ENCODE results near the gene CCSER1. TPM values are rescaled to one million over a fixed set of nuclear protein-coding genes. Genes with fewer than 3 reads are reported as not detected.

The CCSER1 gene
- total RNA-seq, 1 experiment from 2014 or later = 1.5 TPM

DNA sequence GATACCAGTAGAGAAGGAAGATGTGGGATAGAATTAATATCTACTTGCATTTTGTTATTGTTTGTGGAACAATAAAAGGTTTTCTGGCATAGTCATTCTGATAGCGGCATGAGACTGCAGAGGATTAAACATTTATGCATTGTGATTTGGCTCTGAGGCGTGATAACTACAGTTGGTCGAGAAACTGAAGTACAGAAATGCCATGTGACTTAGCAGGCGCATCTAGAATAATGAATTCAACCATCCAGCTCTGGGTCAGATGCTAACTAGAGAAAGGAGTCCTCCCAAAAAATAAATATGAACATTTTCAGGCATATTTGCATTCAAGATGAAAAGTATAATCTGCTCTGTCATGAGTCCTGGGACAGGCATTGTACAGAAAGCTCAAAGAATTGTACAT, 62.8 kb downstream of the CCSER1 start:
- DNase-seq (ENCODE audit: low spot score) = no peak

DNA sequence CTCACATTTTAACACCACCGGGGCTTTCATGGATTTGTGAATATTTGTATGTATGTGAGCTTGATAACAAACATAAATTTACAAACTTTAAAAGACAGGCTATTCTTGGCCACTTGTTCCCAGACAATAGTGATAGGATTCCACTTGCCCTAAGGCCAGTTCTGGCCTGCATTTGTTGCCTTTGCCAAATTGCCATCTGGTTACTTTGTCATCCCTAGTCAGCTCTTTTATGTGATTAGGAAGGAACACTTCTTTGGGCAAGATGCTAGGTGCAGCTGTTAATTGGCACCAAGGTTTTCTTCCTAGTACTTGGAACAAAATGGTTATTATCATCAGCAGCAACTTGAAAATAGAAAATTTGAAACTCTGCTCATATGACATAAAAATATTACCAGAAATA, 63.3 kb downstream of the CCSER1 start:
- DNase-seq (ENCODE audit: low spot score) = no peak

DNA sequence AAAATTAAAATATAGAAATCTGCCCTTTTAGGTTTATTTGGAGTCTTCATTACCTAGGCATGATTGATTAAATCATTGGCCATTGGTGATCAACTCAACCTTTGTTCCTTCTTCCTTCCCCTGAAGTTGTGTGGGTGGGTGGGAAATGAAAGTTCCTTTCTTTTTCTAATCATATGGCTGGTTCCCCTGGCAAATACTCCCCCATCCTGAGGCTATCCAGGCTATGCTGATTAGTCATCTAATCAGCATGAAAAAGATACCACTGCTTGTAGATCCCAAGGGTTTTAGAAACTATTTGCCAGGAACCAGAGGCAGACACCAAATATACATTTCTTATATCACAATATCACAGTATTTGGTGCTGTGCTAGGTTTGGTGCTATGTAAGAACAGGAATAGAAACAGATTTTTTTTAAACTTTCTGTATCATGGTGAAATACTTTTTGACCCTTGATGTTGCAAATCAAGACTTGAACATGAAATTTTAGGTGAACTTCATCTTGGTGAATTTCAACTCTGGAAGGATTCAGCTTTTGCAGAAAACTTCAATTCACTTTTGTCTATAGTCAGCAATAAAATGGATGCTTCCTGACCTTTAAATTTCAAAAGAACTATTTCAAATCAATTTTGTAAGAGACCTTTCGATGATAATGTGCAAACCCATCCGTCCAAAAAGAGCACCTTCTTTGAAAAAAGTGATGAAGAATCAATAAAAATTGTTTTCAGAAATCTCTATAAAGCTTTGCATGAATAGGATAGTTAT, 71.1 kb downstream of the CCSER1 start:
- no peak for DNase-seq (ENCODE audit: low spot score)

DNA sequence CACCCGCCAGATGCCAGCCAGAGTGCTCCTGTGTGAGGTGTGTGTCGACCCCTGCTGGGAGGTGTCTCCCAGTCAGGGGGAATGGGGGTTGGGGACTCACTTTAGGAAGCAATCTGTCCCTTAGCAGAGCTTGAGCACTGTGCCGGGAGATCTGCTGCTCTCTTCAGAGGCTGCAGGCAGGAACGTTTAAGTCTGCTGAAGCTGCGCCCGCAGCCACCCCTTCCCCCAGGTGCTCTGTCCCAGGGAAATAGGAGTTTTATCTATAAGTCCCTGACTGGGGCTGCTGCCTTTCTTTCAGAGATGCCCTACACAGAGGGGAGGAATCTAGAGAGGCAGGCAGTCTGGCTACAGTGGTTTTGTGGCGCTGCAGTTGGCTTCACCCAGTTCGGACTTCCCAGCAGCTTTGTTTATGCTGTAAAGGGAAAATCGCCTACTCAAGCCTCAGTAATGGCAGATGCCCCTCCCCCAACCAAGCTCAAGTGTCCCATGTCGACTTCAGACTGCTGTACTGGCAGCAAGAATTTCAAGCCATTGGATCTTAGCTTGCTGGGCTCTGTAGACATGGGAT, 80.8 kb downstream of the CCSER1 start:
- peak; percentile 22 for DNase-seq (ENCODE audit: low spot score)

DNA sequence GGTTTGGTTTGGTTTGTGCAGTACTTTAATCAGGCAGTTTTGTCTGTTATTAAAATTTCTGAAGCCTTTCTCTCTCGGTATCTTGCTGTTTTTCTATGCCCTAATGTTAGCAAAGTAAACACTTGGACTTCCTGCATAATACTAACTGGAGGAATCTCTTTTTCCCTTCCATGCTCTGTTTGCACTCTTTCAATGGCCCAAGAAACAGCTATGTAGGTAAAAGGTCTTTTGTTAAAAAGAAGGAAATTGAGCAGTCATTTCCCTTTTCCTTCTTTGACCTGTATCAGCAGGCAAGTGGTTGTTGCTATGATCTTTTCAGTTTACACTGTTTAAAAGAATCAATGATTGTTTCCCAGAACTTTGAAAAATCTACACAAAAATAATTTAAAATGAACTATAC, 82.7 kb downstream of the CCSER1 start:
- DNase-seq (ENCODE audit: low spot score) = no peak

DNA sequence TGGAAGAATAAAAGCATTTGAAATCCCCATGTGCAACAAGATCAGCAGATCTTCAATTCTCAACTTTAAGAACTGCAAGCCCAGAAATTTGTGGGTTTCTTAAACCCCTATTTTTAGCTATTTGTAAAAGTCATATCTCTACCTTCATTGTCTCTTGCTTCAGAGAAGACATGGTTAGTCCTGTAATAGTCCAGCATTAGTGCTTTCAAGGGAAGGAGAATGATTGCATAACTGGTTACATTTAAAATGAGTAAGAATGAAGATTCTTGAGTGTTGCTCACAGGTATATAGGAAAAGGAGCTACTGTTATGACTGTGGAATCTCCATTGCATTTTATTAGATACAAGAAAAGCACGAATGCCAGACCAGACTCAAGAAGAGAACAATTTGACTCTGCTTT, 84.0 kb downstream of the CCSER1 start:
- DNase-seq (ENCODE audit: low spot score) = no peak

DNA sequence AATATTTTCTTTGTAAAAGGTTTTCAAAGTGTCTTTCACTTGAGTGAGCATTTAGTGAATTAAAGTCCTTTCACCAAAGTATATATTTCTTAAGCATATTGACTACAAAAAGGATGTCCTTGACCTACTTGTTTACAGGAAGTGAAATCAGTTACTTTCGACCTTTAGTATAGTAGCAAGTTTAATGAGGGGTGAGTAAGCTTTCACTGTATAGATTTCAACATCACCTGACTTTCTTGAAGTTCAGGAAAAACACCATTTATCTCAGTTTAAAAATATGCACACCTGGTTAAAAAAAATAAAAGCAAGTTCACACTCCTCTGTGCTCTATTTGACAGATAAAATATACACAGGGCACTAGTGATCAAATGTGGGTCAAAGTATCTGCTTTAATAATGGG, 88.1 kb downstream of the CCSER1 start:
- no peak for DNase-seq (ENCODE audit: low spot score)

DNA sequence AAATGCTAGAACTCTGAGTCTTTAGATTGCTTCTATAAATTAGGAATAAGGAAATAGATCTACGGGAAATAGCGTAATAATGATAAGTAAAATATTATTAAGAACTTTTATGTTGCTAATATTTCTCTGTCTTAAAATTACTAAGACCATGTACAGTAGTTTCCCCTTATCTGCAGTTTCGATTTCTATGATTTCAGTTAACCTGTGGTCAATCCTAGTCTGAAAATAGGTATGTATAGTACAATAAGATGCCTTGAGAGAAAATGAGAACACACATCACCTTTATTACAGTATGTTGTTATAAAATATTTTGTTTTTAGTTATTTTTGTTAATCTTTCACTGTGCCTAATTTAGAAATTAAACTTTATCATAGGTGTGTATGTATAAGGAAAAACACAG, 92.6 kb downstream of the CCSER1 start:
- DNase-seq (ENCODE audit: low spot score) = no peak

DNA sequence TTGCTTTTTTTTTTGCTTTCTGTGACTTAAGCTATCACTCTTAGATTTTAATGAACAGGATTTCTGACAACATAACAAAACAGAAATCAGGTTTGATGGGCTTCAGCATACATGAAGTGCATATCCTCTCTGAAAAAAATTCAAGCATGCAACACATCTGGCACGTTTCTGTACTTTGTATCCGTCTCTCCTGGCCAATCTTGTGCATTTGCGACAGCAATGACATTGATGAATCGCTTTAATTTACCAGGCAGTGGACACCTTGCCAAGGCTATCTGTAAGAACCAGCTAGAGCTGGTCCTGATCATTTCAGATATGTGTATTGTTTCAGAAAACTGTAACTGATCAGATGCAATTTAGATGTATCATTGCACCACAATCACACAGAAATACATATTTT, 93.3 kb downstream of the CCSER1 start:
- no peak for DNase-seq (ENCODE audit: low spot score)

DNA sequence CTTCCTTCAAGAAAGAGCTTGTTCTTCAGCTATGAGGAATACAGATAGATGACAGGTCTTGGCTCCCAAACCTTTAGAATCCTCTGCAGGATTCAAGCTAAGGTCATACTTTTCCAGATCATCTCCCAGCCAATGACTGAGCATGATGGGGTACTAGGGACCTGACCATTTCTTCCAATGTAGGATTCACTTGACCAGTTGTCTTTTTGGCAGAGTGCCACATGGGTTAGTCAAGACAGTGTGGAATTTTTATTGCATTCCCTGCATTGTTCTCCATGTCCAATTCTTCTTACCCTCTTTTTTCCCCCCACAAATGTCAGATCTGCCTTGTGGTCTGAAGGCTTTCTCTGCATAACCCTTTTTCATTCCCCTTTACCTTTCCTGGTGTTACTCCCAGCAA, 99.5 kb downstream of the CCSER1 start:
- no peak for DNase-seq (ENCODE audit: low spot score)

DNA sequence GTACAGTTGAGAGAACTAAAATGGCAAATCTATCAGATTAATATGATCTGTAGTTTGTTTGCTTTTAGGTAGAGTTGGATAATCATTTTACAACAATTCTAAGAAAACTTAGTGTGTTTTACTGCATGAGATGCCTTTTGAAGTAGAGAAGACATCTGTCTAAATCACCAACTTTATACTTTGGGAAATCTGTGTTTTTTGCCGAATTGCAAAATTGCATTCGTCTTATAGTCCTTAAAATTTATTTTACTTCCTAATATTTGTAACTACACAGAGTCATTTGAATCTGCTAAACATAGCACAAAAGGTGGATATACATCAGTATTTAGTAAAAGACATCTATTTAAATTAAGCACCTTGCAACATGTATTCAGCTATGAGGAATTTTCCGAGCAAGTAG, 100.0 kb downstream of the CCSER1 start:
- no peak for DNase-seq (ENCODE audit: low spot score)

DNA sequence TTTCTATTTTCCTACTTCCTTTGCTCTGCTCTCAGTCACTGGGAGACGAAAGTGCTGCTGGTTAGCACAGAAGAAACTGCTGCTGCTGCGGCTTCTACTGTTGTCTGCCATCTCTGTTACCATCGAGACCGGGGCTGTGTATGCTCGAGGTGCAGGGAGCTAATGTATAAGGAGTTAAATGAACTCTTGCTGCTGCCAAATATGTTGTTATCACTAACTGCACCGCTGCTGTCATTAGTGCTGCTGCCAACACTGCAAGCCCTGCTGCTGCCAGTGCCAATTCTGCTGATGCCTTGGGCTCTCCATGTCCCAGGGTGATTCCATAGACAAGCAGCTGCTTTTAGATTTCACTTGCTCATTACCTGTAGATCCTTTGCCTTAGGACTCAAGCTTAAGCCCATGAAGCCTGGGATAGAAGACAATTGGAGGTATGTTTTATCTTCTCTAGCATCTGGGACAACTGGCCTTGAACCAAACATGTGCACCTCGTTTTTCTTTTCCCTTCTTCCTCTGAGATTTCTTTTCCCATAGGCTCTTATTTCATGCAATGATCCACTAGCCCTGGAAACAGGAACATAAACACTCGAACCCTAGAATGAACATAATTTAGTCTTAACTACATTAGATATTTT, 107.8 kb downstream of the CCSER1 start:
- DNase-seq (ENCODE audit: low spot score) = no peak

DNA sequence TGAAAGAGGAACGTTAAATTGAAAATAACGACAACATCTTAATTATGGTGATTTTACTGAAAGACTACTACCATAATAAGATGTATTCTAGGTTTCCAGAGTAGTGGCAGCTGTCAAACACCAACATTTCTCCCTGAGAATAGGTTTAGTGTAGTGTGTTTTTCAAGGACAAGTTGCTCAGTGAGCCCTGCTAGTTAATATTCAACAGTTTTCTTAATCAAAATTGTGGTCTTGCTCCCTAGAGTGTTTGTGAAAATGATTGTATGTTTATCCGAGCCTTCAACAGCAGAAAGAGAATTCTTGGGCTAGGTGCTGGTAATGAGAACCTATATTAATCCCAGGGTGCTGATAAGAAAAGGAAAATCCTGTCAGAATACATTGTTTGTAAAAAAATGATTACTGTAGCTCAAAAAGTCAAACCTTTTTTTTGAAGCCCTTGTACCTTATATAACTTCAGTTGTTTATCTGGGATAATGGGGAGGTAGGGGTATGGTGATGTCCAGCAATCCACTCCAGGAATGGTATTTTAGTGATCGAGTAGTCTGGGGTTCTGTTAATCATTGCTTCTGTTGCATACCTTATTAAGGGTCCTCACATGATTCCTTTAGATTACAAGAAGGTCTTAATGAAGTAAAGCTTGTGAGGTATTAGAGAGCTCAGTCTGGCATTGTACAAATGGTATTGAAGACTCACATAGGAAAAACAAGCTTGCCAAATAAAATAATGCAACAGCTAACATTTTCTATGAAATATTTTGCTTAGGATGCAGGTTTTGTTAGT, 110.7 kb downstream of the CCSER1 start:
- no peak for DNase-seq (ENCODE audit: low spot score)

DNA sequence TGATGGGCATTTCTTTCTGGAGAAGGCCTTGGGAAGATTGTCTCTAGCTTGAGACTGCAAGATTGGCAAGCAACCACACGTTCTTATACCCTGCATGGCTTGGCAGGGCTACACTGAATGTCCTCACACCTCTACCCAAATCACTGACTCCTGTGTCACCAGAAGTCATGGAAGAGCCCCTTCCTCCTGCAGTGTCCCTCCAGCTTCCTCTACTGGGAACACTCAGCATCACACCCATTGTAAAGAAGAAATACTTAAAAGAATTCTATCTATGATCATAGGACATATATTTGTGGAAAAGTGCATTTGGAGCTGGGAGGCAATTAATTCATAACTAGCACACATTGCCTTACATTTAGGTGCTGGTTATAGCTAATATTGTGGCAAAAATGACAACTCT, 113.1 kb downstream of the CCSER1 start:
- DNase-seq (ENCODE audit: low spot score) = no peak

DNA sequence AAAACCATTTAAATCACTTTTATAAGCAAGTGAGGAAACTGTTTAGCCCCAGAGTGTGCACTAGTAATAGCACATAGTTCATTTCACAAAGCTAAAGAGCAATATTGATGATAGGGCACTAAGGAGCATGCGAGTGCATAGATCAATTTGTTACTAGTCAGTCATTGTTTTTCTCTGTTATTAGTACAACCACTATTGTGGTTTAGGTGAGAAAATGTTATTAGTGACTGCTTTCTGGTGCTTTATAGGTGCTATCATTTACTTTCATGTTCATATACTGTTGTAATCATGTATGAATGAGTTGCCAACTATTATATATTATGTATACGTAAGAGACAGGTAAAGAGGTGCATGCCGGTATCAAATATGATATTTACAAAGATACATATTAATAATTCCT, 113.8 kb downstream of the CCSER1 start:
- no peak for DNase-seq (ENCODE audit: low spot score)

DNA sequence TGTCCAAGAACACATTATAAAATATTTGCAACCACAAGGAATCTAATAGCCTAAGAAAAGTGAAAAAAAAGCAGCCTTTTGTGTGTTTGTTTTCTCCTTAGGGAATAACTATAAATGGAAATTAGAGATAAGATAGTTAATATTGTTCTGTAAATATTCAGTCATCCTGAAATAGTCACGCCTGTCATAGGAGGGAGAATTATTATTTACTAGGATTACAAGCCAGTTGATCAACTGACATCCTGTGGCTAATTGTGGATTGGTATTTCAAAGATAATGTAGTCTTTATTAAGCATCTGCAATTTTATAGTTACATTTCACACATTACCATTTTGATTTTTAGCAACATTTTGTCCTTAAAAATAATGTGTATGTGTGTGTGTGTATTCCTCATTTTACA, 118.6 kb downstream of the CCSER1 start:
- no peak for DNase-seq (ENCODE audit: low spot score)

DNA sequence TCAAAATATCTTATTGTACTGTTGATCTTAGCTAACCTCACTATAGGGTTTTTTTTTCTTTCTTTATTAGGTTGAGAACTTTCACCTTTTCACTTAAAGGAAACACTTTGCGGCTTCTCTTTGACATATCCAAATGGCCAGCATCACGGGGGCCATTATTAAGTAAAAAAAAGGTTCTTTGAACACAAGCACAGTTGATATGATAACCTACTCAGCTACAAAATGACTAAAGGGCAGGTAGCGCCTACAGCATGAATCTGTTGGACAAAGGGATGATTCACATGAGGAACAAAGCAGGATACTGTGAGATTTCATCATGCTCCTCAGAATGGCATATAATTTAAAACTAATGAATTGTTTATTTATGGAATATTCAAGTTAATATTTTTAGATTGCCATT, 119.6 kb downstream of the CCSER1 start:
- DNase-seq (ENCODE audit: low spot score) = no peak

DNA sequence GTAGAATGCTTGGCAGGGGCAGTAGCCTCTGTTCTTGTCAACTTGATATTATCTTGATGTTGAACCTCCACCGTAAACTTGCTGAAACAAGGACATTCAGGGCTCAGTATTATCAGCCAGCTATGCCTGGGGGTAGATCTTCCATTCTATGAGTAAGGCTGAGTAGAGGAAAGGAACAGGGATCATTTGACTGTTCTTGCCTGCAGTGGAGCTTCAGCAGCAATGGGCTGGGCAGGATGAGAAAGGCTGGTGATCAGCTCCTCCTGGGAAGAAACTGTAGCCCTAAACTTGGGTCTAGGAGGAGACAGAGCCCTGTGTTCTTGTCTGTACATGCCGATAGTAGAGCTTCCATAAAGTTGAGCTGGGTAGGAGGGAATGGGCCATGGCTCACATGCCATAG, 127.2 kb downstream of the CCSER1 start:
- DNase-seq (ENCODE audit: low spot score) = no peak

DNA sequence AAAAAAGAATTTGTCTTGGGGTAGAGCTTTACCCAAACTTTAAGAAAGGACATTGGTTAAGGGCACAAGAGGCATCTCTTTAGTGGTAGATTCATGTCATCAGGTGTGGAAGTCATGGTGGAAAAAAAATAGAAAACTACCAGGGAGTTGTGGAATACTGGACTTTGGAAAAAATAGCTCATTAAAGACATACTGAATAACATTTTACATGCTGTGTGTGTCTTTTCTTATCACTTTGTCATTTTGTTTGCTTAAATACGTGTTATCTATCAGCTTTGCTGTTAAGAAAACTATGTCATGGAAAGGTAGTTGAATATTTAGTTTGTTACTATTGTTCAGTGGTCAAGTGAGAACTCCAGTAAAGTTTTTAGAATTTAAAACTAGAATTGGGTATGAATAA, 147.0 kb downstream of the CCSER1 start:
- DNase-seq (ENCODE audit: low spot score) = no peak

DNA sequence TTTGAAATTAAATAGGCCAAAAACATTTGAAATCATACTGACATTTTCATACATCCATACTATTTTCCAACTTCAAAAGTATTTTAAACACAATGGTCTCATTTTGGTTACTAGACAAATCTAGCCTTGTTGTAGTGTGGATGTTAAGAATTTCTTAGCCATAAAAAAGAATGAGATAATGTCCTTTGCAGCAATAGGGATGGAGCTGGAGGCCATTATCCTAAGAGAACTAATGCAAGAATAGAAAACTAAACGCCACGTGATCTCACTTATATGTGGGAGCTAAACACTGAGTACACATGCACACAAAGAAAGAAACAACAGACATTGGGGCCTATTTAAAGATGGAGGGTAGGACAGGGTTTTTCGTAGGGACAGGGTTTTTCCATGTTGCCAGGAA, 153.8 kb downstream of the CCSER1 start:
- no peak for DNase-seq (ENCODE audit: low spot score)

DNA sequence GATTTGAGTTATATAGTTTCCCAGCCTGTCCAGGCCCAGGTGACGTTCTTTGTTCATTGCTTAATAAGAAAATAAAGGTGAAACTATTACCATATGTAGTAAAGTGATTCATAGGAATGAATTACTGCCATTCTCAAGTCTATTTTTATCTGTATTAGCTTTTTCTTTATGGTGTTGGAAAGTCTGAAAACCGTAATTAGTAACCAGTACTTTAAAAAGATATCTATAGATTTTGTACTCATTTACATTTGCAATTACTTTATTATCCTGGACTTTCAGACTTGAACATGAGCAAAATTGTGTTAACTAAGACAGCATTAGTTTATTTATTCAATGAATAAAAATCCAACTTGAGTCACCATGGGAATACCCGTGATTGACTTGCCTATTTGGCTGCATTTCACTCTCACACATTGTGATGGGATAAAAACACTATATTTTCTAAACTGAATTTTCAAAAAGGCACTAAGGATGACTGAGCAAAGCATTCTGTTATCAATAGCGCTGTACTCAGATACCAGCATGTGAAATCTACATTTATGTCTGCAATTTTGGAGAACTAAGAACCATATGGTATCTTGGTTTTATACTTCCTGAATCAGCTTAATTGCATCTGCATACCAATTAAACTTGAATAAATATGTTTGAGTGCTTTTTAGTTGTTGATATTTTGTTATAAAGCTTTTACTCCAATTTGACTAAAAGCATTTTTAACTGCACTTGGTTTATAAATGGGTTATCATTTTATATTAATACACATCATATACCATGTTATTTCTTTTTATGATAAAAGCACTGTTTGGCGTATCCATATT, 154.6 kb downstream of the CCSER1 start:
- no peak for DNase-seq (ENCODE audit: low spot score)

DNA sequence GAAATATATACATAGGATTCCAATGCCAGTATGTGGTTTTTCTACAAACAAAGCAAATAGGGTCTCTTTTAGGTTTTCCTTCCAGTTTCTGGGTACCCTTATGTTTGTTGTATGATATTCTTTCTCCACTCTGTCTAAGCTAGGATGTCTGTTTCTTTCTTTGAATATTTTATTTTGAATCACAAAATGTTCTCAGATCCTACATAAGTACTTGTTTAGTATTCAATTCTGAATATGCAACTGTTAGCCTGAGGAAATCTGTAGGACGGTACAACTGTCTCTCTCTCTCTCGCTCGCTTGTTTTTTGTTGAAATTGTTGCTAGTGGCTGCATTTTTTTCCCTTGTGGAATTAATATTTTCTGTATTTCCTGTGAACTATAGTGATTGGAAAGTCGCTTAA, 163.2 kb downstream of the CCSER1 start:
- no peak for DNase-seq (ENCODE audit: low spot score)
